NK-92 (cell line): ENCODE measurements around the gene SUGCT.

Experiments
- DNase-seq: peaks from one replicate; lab custom pipeline; 2025; ENCODE audit not compliant: unreplicated experiment; lab: John Stamatoyannopoulos, UW

The SUGCT gene

DNA sequence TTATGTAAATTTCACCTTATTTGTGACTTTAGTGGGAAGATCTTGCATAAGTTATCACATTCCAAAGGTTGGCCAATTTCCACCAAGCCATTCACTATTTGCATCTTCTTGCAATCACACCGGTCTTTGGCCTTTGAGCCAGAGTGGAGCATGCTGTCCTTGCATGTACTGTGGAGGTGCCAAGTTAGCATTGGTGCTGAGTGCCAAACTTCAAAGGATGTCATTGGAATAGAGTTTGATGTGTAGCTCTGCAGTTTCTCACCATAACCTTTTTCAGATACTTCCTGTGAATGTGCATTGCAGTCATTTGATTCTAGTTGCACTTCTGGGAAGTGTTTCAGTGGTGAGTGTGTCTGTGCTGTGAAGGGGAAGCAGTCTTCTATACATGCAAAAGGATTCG is 620.6 kb downstream of the SUGCT start:
- no peak for DNase-seq

GRCh38 chr7:40757109-40757508 is 622.3 kb downstream of the SUGCT start:
- no peak for DNase-seq

GRCh38 chr7:40758590-40758989 is 623.8 kb downstream of the SUGCT start:
- DNase-seq = no peak

DNA sequence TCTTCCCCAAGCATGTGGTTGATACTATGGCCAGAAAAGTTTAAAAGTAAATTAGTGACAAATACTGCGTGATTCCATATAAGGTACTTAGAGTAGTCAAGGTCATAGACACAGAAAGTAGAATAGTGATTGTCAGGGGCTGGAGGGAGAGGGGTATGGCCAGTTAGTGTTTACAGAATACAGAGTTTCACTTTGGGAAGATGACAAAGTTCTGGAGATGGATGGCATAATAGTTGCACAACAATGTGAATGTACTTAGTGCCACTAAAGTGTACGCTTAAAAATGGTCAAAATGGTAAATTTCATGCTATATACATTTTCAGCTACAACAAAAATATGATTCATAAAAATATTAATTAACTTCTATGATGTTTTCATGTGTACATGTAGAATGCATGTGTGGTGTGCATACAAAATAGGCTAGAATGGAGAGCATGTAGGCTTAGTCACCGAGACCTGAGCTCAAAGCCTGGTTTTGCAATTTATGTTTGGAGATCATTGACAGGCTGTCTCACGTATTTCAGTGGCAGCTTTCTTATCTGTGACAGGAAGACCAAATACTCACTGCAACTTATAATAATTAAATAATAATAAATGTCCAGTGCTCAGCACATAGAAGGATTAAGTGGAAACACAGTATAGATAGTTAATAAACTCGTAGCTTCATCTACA is 625.6 kb downstream of the SUGCT start:
- no peak for DNase-seq

- no peak for DNase-seq
Measured at GRCh38 chr7:40760987-40761386, 626.2 kb downstream of the SUGCT start.

GRCh38 chr7:40761762-40762560 is 627.2 kb downstream of the SUGCT start:
- DNase-seq = no peak

DNA sequence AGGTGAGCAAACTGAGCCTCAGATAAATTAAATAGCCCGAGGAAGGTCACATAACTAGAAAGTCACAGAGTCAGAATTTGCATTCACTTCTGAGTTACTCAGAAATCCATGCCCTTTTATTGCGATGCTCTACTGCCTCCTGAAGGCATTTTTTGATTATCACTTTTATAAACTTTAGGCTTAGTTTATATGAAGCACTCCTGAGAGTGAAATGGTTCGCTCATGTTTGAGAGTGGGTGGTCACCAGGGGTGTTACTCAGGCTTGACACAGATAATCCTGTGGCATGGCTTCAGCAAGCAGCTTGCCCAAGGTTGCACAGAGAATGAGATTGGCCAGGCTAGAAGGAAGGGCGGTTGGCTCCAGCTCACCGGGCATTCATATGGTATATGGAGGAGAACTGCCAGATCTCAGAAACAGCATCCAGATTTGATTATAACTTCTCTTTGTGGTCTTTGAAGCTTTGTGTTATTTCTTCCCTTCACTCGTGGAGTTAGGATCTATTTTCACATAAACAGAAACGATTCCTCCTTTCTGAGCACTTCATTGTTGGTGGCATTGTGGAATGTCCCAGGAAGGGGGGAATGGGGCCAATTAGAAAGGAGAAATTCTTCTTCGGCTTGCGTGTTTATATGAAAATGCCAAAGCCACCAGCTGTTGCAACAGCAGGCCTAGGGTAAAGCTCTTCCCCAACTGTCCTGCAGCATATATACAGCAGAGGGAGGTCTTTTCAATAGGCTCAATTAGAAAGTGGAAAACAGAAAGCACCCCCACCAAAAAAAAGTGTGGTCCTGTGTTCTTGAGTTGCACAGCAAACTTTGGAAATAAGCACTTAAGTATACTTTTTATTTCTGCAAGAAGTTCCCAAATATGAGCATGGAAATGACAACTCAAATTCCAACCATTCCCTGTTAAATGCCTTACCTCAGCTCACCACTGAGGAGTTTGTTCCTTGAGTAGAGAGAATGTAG is 628.8 kb downstream of the SUGCT start:
- no peak for DNase-seq

DNA sequence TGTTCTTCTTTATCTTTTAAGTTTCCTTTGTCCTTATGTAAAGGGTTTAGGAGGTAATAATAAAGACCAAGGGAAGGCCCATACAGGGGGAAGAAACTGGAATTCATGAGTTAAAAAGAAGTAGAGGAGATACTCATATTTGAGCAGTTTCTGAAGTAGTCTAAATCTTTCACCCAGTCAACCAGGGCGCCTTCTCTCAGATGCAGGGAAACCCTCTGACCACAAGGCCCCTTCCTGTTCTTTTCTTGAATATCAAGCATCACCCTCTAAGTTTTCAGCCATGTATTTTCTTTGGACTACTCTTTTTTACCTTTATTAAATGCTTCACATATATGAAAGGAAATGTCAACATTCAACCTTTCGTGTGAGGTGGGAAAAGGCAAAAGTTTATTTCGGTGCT is 630.8 kb downstream of the SUGCT start:
- no peak for DNase-seq

- no peak for DNase-seq
Measured at GRCh38 chr7:40772096-40772495, 637.3 kb downstream of the SUGCT start.

DNA sequence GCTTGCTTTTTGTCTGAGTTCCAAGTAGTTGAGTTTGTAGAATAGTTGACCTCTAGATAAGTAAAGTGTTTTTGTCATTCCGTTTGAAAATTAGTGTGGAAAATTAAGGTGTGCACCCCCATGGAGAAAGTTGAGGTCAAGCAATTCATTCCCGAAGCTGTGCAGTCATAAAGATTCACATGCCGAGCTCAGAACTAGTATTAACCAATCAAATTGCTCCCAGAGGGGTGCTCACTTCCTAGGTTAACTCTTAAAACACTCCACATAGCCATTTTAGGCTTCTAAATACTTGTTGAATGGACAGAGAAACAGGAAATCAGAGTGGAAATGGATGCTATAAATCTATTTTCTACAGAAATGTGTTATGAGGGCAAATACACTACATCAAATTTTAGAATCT is 638.9 kb downstream of the SUGCT start:
- no peak for DNase-seq

DNA sequence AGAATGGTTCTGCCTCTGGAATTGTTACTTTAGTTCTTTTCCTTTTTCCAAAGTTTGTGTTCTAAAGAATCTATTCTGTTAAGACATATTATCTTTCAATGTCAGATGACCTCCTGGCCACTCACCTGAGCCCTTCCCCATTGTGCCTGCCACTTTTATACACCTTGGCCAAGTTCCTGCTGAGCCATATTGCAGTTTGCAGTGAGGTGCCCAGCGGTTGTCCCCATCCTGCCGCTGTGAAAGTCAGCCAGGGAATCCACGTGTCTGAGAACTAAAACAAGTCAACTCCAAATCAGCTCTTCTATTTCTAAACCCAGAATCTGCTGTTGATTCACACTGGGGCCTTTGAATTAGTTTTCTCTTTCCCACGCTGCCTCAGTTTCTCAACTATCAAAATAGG is 641.1 kb downstream of the SUGCT start:
- DNase-seq = no peak

DNA sequence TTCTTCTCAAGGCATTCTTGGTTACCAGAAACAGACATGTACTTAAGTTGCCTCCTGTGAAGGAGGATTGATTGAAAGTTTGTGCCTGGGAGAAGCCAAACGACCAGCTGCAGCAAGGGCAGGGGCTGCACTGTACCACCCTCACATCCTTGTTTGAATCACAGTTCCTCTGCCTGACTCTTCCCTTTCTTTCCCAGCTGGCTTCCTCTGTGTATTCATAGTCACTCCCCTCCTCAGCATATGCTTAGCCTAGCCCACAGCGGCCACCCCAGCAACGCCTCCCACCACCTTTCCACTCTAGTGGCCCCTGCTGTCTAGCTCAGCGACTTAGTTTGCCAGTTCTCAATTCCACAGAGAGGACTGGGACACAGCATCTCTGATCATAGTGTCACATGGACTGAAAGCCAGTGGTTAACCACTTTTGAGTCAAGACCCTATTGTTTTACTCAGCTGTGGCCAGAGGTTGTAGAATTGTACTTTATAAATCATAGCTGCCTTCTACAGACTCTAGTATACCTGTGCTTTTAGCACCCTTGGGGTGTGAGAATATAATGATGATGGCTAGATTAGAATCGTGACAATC is 643.0 kb downstream of the SUGCT start:
- no peak for DNase-seq

DNA sequence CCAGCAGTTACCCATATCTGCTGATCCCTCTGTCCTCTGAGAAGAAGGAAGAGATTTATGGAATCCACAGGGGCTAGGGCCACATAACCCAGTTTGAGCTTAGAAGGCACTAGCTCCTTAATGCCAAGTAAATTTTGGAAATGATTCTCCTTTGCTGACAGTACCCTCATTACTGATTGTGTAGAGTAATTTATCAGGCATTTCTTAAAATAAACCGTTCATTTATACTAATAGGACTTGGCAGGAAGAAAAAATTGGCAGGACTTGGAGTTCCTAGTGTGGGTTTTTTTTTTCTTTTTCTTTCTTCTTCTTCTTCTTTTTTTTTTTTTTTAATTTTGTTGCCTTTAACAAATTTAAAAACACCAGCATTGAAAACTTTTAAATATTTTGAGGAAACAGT is 645.7 kb downstream of the SUGCT start:
- DNase-seq = no peak

DNA sequence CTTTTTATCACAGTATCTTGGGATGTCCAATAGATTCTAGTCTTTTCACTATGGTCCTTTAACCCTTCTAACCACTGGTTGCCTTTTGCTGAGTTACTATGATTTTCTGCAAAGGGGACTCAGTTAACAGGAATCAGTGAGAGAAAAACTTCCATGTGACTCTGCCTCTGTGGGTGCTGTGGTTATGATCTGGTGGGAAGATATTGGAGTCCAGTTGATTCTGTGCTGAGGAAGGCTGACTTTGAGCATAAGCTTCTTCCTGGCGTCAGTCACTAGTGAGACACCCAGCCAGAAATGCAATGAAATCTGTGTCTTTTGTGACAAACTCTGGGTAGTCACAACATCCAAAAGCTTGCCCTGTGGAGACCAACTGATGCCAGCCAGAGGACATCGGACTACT is 648.0 kb downstream of the SUGCT start:
- no peak for DNase-seq

- no peak for DNase-seq
Measured at GRCh38 chr7:40784176-40784575, 649.4 kb downstream of the SUGCT start.

- DNase-seq = no peak
Measured at GRCh38 chr7:40786909-40787308, 652.1 kb downstream of the SUGCT start.

- DNase-seq = no peak
Measured at GRCh38 chr7:40793132-40793531, 658.3 kb downstream of the SUGCT start.

GRCh38 chr7:40795607-40796006 is 660.8 kb downstream of the SUGCT start:
- no peak for DNase-seq

GRCh38 chr7:40796723-40797122 is 661.9 kb downstream of the SUGCT start:
- no peak for DNase-seq

GRCh38 chr7:40798613-40799012 is 663.8 kb downstream of the SUGCT start:
- DNase-seq = no peak
